NCI-H2081 (cell line): Measurements from ENCODE around the gene FSIP1.

Experiments
- DNase-seq, 2 experiments: peaks; one replicate each; lab custom pipeline; 2025; lab: John Stamatoyannopoulos, UW

The FSIP1 gene

DNA sequence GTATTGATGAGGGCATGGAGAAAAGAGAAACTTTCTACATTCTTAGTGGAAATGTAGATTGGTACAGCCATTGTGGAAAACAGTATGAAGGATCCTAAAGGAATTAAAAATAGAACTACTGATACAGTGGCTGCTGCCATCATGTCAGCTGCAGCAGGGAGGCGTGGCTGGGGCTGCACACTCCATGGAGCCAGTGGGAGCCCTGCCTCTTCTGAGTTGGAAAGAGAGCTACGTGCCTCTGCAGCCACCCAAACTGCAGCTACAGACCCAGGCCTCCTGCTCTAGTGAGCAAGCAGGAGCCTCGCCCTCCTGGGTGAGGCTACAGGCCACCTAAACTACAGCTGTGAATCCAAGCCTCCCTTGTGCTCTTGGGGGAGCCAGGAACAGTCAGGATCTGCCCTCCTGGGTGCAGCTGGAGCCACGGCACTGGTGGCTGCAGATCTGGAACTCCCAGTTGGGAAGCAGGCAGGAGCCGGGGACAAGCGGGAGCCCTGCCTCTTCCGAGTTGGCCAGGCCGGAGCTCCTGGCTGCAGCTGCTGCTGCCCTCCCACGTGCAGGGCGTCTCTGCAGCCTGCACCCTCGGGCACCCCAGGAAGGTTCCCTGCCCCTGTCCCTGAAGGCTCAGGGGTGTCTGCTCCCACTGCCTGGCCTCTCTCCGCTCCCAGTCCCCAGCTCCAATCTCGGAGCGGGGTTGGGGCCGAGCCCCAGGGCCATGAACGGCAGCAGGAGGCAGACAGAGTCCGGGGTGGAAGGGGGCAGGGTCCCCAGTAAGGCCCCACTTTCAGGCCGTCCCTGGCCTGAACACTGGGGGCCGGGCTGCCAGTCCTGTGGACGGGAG is 137.3 kb downstream of the FSIP1 start:
- no peak for DNase-seq

- DNase-seq: no peak
These were observed 138.5 kb downstream of the FSIP1 start for GRCh38 chr15:39644136-39644535.

GRCh38 chr15:39643727-39644126 is 138.9 kb downstream of the FSIP1 start:
- no peak for DNase-seq

GRCh38 chr15:39642011-39642640 is 140.5 kb downstream of the FSIP1 start:
- DNase-seq: no peak

DNA sequence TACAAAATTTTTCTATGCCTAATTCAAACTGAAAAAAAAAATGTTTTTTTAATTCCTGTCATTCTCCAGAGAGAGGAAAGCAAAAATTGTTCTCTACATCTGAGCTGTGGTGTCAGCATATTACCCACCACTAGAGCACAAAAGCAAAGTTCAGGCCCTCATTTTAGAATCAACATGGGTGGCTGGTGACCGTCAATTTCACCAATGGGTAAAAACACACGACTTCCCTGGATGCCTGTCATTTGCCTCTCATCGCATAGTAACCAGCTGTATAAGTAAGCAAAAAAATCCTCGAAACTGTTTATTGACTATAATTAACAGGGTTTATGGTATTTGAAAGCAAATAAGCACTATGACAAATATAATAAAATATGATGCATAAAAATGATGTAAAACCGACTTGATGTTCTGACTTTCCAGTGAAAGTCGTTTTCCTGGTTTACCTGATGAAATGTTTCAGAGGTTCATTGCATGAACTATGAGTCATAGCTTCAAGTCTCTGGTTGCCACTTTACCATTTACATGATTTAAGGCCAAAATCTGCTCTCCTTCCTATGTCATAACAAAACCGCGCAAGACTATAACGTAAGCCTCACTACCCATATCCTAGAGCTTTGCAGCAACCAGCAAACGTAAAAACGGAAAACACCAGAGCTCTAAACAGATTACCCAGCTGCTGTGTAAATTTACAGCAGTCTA is 141.3 kb downstream of the FSIP1 start:
- DNase-seq: no peak

- no peak for DNase-seq
These were observed 142.0 kb downstream of the FSIP1 start for GRCh38 chr15:39640665-39641064.

GRCh38 chr15:39639037-39639436 is 143.6 kb downstream of the FSIP1 start:
- DNase-seq: no peak

- no peak for DNase-seq
These were observed 144.6 kb downstream of the FSIP1 start for GRCh38 chr15:39638041-39638440.

DNA sequence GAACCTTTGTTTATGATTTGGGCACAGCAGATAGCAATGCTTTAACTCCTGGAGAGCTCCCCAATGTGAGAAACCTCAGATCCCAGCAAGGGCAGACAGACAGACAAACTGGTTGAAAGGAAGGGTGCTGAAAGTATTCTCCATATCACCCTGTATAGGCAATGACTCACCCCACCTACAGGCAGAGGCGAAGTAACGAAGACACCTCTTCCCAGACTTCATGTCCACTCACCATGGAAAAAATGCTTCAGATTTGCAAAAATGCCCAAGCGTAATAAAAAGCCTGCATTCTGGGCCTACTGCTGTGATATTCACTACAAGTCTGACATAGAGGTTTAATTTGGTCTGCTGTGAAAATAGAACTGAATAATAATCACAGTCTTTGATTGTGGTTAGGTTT is 151.3 kb downstream of the FSIP1 start:
- DNase-seq: no peak

GRCh38 chr15:39629906-39630305 is 152.7 kb downstream of the FSIP1 start:
- peak in 1 of 2 experiments; percentile 19 for DNase-seq

DNA sequence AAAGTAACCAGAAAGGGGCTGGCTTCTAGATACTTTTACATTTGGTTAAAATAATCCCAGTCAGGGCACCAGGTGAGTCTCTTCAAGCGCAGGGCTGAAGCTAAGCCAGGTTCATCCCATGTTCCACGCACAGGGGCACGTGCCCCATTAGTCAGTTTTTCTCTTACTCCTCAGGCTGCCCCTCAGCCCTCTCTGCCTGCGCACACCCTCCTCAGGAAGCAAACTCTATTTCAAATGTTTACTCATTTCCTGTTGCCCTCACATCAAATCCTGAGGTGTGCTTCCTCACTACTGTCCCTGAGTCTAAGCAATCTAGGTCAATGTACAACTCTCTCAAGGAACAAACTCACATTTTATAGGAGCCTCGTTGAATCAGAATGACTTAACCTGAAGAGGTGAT is 153.3 kb downstream of the FSIP1 start:
- DNase-seq: no peak

DNA sequence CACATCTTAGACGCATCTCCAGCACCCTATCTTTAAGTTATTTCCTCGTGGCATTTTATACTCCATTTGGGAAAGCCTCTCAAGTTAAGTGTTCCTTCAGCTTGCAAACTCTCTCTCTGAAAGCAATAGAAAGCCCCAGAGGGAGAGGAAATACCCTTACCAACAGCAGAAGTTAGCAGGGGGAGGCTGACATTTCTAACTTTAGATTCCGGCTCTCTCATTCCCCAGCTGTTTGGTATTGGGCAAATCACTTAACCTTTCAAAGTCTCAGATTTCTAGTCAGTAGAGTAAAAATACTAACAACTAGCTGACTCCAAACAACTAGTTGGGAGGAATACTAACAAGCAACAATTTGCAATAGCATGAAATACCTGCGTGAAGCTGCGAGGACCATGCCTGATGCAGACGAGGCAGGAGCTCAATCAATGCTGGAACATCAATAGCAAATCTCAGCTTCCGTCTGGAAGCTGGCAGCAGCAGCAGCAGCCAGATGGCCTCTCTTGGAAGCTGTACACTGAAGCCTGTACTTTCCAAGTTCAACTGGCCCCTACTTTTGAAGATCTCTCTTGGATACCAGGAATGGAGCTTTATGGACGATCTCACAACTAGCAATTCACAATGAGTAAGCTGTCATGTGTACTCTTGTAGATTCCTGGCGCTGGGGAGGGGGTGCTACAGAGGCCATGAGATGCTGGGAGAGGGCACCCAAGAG is 153.9 kb downstream of the FSIP1 start:
- no peak for DNase-seq

DNA sequence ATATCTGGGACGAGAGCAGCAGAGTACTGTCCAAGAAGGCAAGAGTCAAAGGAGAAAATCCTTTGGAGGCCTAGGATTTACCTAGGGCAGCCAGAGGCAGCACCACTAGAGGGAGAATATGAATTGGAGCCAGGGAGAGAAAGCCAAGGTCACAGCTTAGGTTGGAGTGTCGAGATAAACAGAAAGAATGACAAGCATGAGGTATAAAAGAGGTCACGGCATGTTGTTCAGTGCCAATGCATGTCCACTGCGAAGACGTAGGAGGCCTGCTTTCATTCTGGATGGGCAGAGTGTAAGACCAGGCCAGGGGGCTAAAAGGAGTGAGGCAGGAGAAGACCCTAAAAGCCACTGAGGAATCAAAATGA is 154.5 kb downstream of the FSIP1 start:
- no peak for DNase-seq

DNA sequence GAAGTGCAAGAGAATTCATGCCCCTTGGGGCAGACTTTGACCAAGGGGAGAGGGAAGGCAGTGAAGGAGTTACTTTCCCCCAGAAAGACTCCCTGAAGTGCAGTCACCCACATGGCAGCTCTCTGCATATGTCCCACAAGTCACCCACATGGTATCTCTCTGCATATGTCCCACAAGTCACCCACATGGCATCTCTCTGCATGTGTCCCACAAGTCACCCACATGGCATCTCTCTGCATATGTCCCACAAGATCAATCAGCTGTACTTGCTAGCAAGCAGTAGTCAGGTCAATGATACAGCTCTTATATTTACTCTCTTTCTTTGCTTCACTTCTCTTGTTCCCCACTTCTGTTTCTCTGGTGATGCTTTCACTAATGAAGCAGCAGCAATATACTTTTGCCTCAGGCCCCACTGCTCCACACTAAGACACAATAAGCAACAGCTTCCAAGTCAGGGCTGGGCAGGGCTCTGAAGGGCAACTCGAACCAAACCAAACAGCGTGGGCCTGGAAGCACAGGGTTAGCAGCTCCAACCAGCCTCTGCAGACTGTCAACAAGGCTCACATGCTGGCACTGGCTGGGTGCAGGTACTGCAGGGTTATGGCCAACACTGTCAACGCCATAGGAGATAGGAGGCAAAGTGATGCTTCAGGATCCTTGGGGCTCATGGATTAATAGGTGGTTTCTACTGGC is 155.0 kb downstream of the FSIP1 start:
- no peak for DNase-seq

DNA sequence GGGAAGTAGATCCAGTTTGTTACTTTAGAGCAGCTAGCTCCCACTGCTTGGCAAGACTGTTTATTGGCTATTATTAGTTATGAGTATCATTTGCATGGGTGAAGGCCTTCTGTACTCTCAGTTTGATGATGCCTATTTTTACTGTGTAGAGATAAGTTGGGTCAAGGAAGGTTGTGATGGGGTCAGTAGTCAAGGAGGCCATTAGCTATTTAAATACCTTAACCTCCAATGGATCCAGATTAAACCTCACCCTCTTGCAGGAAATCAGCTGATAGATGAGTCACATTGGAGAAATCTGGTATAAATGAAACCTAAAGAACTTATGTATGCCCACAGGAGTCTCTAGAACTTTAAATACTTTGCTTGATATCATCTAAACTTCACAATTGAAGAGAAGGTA is 156.8 kb downstream of the FSIP1 start:
- no peak for DNase-seq

- DNase-seq: no peak
These were observed 157.2 kb downstream of the FSIP1 start for GRCh38 chr15:39625451-39625850.

GRCh38 chr15:39624806-39625205 is 157.8 kb downstream of the FSIP1 start:
- no peak for DNase-seq

- no peak for DNase-seq
These were observed 159.1 kb downstream of the FSIP1 start for GRCh38 chr15:39623529-39623931.

- peak; percentile 57 to 82 for DNase-seq
These were observed 159.8 kb downstream of the FSIP1 start for GRCh38 chr15:39622660-39623516.

- DNase-seq: no peak
These were observed 160.7 kb downstream of the FSIP1 start for GRCh38 chr15:39621976-39622375.

- DNase-seq: peak; percentile 56 to 85
These were observed 161.4 kb downstream of the FSIP1 start for GRCh38 chr15:39621210-39621609.
